ENCODE measurements around the gene SNRPB.
"Not testable (repeated sequence)": the region's sequence is repeated elsewhere in the genome, so short reads cannot be mapped to it uniquely, and the experiment has no call there.

Gene SNRPB

DNA sequence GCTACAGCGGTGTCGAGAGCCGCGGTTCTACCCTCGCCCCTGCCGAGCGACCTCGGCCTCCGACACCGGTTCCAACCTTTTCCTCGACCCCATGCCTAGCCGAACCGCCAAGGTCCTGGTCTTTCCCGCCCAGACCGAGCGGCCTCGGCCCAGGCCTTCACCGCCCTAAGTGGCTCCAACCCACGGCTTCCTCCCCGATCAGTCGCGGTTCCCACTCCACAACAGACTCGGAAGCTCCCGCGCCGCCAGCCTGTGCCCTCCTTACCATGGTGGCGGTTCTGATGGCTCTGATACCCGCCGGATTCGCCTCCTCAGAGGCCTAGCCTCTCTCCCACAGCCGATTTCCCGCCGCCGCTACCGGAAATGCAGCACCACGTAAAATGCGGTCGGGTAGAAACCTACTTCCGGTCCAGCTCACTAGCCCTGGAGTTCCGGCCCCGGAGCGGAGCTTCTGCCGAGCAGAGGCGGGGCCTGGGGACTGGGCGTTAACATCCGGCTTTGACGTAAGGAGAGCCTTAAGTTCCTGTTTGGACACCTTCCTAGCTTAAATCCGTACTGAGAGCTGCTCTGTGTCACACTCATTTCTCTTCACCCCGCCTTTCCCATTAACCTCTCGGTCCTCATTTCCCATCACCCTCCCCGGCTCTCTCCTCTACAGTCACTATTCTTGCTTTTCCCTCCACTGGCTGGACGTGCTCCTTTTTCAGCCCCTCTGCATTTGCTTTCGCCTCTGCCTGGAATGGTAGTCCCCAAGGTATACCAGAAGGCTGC is at the start of gene SNRPB:
Gene SNRPB (minus strand): TSS at position 367 of the 771 bp plus-strand sequence. CDS start 99 bp downstream, at position 268.
- DNase-seq (ENCODE audit: low read depth in 2 of 2), result peak; percentile 93 to 94

DNA sequence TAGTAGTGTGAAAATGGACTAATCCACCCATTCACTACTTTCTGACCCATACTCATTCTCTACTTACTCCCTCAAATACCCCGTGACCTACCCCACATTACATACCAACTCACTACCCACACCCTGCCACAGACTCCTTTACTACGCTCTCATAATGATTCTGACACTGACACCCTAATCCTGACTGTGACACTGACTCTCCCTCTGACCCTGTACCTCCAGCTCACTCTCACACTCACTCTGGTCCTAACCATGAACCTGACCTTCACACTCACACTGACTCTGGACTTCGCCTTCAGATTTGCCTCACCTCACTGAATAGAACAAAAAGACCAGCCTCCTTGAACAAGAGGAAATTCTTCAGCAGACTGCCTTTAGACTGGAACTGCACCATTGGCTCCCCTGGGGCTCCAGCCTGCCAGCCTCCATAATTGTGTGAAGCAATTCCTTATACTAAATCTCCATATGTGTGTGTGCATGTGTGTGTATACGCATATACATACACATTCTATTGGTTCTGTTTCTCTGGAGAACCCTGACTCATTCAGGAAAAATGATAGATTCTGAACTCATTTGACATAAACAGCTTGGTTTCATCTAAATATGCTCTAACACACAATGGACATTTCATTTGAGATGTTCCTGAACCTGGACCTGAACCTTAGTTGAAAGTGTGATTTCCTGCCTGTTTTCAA is 48.7 kb upstream of the SNRPB start:
- no peak for DNase-seq (ENCODE audit: low read depth in 2 of 2)

DNA sequence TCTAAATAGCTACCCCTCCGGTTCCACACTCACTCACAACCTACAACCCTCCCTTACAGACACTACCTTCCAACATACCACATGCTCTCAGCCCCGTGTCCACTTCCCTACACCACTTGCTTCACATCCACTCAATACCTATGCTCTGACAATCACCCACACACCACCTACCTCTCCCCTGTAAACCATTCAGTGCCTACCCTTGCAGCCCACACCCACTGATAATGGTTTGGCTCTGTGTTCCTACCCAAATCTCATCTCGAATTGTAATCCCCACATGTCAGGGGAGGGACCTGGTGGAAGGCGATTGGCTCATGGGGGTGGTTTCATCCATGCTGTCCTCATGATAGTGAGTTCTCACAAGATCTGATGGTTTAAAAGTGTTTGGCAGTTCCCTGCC is 48.0 kb upstream of the SNRPB start:
- no peak for DNase-seq (ENCODE audit: low read depth in 2 of 2)

DNA sequence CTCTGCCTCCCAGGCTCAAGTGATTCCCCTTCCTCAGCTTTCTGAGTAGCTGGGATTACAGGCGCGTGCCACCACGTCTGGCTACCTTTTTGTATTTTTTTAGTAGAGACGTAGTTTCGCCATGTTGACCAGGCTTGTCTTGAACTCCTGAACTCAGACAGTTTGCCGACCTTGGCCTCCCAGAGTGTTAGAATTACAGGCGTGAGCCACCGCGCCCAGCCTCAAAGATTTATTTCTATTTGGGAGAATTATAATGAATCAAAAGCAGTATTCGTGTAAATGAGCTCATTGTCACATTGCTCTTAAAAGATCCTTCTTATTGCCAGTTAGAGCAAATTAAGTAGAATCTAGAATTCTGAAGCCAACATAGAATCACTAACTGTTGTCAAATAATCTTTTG is 47.5 kb upstream of the SNRPB start:
- no peak for DNase-seq (ENCODE audit: low read depth in 2 of 2)

DNA sequence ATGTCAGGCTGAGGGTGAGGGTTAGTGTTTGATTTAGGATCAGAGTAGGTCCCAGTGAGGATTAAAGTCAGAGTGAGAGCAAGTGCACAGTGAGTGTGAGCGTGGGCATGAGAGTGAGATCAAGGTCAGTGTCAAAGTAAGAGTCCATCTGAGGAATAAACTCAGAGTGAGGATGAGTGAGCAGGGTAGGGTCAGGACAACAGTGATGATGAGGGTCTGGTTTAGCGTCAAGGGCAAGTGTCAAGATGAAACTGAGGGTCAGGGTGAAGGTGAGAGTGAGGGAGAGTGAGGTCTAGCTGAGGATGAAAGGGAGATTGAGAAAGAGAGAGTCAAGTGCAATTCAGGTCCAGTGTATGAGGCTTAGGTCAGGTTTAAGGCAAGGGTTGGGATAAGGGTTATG is 45.8 kb upstream of the SNRPB start:
- DNase-seq (ENCODE audit: low read depth in 2 of 2), result no peak

DNA sequence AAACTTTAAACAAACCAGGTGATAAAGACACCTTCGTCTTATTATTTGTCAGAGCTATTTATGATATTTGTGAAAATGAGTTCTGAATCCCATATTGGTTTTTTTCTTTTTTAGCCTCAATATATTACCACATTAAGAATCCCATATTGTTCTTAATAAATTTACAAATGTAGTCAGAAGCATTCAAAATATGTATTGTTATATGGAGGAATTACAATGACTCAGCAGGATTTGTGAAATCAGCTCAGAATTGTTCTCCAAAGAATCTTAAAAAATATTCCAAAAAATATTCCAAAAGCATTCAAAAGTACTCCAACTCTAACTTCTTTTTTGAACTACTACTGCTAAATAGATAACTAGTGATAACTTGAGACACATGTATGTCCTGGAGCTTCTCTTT is 44.6 kb upstream of the SNRPB start:
- no peak for DNase-seq (ENCODE audit: low read depth in 2 of 2)

DNA sequence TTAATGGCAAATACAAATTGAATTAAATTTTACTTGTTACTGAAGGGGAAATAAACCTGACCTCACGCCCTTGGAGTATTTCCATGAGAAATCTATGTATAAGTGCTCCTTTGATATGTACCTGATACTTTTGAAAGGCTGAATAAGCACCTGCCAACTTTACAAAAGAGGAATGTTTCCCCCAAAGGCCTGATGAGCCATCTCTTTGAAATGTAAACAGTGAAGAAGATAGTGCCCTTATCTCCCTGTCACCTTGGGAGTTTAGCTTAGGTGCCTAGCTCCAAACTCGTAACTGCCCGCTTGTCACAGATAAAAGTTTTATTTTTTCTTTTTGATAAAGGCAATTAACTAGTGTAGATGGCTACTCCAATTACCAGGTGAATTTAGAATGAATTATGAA is 39.2 kb upstream of the SNRPB start:
- no peak for DNase-seq (ENCODE audit: low read depth in 2 of 2)

DNA sequence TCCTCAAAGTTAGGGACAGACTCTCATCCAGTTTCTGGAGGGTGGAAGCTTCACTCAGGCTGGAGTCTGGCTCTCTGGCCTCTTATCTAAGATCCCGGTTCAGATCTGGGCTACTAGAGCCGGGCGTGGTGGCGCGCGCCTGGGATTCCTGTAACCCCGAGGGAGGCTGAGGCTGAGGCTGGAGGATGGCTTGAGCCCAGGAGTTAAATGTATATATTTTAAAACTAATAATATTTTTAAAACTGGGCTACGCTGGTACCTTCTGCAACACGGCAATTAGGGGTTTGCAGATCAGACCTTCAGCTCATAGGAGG is 38.8 kb upstream of the SNRPB start:
- DNase-seq (ENCODE audit: low read depth in 2 of 2), result no peak

DNA sequence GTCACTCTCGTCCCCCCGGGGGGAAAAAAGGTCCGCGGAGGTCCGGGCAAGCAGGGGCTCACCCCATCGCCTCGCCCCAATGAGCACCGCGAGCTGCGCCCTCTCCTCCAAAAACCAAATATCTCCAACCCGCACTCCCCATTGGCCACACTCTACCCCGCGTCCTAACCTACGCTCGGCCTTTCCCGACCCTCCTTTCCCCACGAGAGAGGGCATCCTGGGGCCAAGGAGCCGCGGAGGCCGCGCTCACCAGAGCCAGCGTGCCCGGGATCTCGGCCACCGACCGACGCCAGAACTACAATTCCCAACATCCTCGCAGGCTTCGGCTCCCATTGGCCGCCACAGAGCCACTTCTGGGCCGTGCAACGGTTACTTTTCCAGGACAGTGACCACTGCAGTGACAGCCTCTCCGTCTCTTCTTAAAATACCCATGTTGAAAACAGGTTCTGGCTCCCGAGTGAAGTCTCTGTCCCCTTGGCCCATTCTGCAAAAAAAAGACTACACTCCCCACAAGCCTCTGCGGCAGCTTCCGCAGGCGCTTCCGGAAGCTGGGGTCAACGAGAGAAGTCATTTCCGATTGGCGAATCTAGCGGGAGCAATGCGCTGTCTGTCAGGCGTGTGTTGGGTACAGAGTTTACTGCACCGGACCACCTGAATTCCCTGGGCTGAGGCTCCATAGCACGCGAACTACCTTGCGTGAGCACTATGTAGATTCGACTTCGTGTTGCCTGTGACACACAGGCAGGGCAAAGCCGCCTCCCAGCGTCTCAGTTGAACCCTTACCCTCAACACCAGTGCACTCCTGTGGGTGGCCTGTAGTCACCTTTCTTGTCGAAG is 38.3 kb upstream of the SNRPB start, which contains the start of gene ZNF343:
Gene ZNF343 (minus strand): TSS at position 285 of the 837 bp plus-strand sequence. CDS start 15,020 bp downstream, outside the sequence.
- DNase-seq (ENCODE audit: low read depth in 2 of 2), result peak; percentile 53 to 58

DNA sequence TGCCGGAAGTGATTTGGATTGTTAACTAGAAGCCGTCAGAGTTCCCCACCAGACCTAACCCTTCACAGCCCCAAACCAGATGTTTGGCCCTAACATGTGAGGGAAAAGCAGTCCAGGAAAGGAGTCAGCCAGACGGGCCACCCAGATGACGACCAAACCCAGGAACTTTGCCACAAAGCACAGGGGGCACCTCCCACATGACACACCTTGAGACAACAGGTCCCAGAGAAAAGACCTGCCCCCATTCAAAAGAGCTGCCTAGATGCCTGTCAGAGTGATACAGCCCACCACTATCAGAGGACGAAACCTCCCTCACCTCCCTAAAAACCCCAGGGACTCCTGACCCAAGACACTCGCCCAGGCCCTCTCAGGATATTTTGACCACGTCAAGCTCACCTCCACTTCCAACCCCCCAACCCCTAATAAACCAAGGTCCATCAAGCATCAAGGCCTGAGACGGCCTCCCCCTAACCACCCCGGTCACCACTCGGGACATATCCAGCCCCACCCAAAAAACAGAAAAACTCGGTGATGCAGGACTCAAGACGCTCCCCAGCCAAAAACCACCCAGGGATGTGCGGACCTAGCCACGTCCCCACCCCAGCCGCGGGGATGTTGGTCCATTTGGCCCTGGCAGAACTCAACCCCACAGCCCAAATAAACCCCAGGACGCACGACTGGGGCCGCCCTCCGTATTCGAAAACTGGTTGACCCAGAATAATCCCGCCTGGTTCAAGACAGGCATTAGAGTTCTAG is 37.5 kb upstream of the SNRPB start:
- no peak for DNase-seq (ENCODE audit: low read depth in 2 of 2)

DNA sequence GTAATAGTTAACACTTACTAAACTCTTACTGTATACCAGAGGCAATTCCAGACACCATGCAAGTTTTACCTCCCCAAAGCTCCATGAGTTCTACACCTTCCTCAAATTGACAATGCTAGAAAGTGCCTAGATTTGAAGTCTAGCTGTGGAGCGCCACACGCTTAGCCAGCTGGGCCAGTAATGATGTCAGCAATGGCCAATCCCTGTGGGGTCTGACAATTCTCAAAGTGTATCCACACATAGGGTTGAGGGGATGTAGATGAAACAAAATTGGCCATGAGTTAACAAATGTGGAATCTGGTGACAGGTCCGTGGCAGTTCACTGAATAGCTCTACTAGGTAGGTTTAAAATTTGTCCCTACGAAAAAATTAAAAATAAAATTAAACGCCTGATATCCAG is 36.9 kb upstream of the SNRPB start:
- DNase-seq (ENCODE audit: low read depth in 2 of 2), result no peak

DNA sequence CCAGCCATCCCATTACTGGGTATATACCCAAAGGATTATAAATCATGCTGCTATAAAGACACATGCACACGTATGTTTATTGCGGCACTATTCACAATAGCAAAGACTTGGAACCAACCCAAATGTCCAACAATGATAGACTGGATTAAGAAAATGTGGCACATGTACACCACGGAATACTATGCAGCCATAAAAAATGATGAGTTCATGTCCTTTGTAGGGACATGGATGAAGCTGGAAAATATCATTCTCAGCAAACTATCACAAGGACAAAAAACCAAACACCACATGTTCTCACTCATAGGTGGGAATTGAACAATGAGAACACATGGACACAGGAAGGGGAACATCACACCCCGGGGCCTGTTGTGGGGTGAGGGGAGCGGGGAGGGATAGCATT is 35.8 kb upstream of the SNRPB start:
- not testable (repeated sequence) for DNase-seq (ENCODE audit: low read depth in 2 of 2)

DNA sequence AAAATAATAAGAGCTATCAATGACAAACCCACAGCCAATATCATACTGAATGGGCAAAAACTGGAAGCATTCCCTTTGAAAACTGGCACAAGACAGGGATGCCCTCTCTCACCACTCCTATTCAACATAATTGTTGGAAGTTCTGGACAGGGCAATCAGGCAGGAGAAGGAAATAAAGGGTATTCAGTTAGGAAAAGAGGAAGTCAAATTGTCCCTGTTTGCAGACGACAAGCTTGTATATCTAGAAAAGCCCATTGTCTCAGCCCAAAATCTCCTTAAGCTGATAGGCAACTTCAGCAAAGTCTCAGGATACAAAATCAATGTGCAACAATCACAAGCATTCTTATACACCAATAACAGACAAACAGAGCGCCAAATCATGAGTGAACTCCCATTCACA is 34.2 kb upstream of the SNRPB start:
- DNase-seq (ENCODE audit: low read depth in 2 of 2), result not testable (repeated sequence)

DNA sequence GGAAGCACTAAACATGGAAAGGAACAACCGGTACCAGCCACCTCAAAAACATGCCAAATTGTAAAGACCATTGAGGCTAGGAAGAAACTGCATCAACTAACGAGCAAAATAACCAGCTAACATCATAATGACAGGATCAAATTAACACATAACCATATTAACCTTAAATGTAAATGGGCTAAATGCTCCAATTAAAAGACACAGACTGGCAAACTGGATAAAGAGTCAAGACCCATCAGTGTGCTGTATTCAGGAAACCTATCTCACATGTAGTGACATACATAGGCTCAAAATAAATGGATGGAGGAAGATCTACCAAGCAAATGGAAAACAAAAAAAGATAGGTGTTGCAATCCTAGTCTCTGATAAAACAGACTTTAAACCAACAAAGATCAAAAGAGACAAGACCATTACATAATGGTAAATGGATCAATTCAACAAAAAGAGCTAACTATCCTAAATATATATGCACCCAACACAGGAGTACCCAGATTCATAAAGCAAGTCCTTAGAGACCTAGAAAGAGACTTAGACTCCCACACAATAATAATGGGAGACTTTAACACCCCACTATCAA is 32.3 kb upstream of the SNRPB start:
- DNase-seq (ENCODE audit: low read depth in 2 of 2), result not testable (repeated sequence)

DNA sequence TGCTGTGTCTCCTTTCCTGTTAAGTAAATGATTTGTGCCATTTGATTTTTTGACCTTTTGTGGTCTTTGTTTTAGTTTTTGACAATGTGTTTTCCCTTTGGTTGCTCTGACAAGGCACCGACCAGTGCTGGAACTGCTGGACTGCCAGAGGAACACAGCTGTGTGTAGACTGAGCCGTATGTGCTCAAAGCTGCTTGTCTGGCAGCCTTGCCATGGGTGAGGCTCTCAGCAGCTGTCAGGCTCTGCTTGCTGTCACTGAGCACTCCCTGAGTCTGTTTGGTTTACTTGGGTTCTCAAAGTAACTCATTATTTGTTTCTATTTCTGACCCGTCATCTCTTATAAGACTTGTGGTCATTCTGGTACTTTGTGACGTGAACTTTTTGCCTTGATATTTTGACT is 15.1 kb upstream of the SNRPB start:
- no peak for DNase-seq (ENCODE audit: low read depth in 2 of 2)

DNA sequence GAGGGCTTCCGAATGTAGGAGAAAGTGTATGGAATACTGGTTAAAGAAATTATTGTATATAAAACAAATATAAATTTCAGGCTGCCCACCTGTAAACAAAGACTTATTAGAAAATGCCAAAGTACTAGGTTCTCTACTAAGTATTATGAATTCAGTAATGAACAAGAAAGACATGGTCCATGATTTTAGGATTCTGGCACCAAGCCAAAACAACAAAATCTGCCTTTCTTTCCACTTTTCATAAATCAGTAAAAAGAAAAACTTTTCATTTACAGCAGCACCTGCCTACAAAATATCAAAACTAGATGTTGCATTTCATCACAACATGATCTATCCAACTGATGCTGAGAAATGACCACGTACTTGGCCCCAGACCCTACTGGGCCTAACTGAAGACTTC is 14.5 kb upstream of the SNRPB start:
- DNase-seq (ENCODE audit: low read depth in 2 of 2), result no peak

DNA sequence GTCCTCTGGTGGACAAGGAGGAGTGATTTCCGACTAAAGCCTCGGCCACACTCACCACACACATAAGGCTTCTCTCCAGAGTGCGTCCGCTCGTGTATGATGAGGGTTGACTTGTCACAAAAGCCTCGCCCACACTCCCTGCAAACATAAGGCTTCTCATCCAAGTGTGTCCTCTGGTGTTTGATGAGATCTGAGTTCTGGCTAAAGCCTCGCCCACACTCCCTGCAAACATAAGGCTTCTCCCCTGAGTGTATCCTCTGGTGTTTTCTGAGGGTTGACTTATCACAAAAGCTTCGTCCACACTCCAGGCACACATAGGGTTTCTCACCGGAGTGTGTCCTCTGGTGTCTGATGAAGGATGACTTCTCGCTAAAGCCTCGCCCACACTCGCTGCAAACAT is 12.9 kb upstream of the SNRPB start:
- no peak for DNase-seq (ENCODE audit: low read depth in 2 of 2)

DNA sequence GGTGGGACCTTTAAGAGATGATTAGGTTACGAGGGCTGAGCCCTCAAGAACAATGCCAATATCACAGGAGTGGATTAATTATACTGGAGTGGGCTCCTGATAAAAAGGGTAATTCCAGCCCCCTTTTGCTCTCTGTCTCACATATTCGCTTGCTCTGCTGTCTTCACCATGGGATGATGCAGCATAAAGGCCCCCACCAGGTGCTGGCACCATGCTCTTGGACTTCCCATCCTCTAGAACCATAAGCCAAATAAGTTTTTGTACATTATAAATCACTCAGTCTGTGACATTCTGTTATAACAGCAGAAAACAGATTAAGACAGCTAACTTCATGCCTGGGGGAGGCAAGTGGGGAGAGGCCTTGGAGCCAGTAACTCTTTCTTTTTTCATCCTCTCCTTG is 9.8 kb upstream of the SNRPB start:
- DNase-seq (ENCODE audit: low read depth in 2 of 2), result no peak

DNA sequence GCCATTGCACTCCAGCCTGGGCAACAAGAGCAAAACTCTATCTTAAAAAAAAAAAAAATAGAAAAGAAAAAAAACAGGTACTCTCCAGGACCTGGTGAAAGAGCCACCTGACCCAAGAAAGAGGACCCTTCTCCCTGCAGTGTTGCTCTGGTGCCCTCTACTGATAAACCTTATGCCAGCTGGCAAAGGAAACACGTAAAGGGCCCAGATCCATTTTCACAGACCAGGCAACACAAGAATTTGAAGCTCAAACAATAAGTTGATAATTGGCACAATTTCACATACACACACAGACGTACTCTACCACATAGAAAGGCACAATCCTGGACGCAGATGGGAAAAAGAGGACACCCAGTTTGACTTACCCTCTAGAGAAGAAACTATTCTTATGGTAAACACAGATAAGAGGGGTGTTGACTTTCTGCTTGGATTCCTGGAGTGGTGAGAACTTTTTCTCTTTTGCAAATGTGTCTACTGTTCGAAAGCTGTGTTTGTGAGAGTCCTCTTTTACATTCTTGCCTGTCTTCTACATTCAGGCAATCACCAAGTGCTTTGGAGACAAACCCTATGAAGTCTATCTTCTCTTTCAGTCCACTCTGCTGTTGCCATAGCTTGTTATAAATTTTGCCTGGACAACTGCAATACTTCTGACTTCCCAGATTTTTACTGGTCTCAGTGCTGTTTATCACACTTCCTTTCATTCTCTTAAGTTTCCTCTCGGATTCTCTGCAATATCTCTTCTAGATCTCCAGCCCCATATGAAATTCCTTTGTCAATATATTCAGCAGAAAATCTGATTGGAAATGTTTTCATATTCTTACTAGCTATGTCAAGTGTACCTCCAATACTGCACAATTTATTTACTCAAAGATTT is 6.4 kb upstream of the SNRPB start:
- no peak for DNase-seq (ENCODE audit: low read depth in 2 of 2)

Data from stimulated activated CD8-positive, alpha-beta memory T cell treated with anti-CD3 and anti-CD28 coated beads, Interleukin-7, amount 100 ng/mL, for 1 hour (primary cell).